ENCODE measurements around the gene TACR1. TPM values are rescaled to one million over a fixed set of nuclear protein-coding genes. Genes with fewer than 3 reads are reported as not detected.

The TACR1 gene
- total RNA-seq, 1 experiment from 2014 or later = not detected

DNA sequence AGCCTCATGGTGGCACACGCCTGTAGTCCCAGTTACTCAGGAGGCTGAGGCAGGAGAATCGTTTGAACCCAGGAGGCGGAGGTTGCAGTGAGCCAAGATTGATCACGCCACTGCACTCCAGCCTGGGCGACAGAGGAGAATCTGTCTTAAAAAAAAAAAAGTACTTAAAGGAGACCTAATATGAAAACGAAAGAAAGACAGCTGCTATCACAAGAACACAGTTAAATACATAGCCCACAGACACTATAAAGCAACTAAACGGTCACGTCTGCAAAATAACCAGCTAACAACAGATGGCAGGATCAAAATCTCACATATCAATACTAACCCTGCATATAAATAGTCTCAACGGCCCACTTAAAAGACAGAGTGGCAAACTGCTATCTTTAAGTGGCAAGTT is 43.9 kb upstream of the TACR1 start:
- no peak overlapping the region for H2AFZ ChIP-seq
- H3K36me3 ChIP-seq (ENCODE audit: low read depth) = 0 out of 2 replicates have a peak, but pooled peaks cover 6% of the 10 kb centered on the region
- peaks cover 62% of the 10 kb centered on the region for H3K9me3 ChIP-seq (ENCODE audit: insufficient read depth, low read depth)
- ChIA-PET CTCF (no interaction called here), POLR2A (ENCODE audit: unreplicated experiment) (interaction anchor here (0.7 kb wide), 1 partner anchor 397 kb away, joined by 3 read pairs; no protein-coding TSS in a partner anchor)
- peaks cover 12% of the 10 kb centered on the region for H3K79me2 ChIP-seq (ENCODE audit: low read depth)
- no peaks in the 10 kb centered on the region for H3K9me2 ChIP-seq (ENCODE audit: insufficient read depth)
- peaks cover 13% of the 10 kb centered on the region for H3F3A ChIP-seq (ENCODE audit: insufficient read depth, low read depth)
- no peak overlapping the region for H3K27ac ChIP-seq
- intact Hi-C loops (cut with micrococcal nuclease; ENCODE audit: unreplicated experiment) = no loop called here
- H3K4me3 ChIP-seq = no peak overlapping the region
- H3K27me3 ChIP-seq (ENCODE audit: insufficient read depth, low read depth) = no peaks in the 10 kb centered on the region
- no peak overlapping the region for H3K4me2 ChIP-seq
- no peak for DNase-seq
- BruUV-seq (replicated peaks) = no TSS peak
- H3K4me1 ChIP-seq (replicated peaks; ENCODE audit: insufficient read depth) = peaks cover 26% of the 10 kb centered on the region
- TF ChIP-seq EZH2 (IDR thresholded peaks at IDR 0.05; ENCODE audit: low read depth) = no peak
- TF ChIP-seq, protein P1, sequence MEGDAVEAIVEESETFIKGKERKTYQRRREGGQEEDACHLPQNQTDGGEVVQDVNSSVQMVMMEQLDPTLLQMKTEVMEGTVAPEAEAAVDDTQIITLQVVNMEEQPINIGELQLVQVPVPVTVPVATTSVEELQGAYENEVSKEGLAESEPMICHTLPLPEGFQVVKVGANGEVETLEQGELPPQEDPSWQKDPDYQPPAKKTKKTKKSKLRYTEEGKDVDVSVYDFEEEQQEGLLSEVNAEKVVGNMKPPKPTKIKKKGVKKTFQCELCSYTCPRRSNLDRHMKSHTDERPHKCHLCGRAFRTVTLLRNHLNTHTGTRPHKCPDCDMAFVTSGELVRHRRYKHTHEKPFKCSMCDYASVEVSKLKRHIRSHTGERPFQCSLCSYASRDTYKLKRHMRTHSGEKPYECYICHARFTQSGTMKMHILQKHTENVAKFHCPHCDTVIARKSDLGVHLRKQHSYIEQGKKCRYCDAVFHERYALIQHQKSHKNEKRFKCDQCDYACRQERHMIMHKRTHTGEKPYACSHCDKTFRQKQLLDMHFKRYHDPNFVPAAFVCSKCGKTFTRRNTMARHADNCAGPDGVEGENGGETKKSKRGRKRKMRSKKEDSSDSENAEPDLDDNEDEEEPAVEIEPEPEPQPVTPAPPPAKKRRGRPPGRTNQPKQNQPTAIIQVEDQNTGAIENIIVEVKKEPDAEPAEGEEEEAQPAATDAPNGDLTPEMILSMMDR (conservative IDR thresholded peaks at IDR 0.05) = no peak
- no peaks in the 10 kb centered on the region for H4K20me1 ChIP-seq (ENCODE audit: insufficient read depth)

DNA sequence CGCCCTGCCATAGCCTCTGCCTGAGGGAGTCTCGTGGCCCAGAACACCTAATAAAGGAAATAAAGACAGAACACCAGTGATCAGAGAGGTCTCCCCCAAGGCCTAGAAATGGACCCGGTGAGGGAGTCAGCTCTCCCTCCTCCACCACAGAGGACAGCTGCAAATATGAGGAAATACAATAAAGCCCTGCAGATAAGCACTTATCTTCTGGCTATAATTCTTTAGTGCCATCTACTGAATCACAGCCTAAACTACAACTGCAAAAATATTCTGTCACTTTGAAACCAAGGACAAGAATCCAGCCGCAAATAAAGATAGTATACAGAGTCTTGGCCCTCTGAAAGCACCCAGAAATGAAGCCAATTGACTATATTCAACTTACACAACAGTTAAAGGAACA is 42.4 kb upstream of the TACR1 start:
- Histone ChIP-seq H2AFZ (no peak overlapping the region), H3K9me3 (ENCODE audit: insufficient read depth, low read depth) (peaks cover 56% of the 10 kb centered on the region), H3K27me3 (ENCODE audit: insufficient read depth, low read depth) (no peaks in the 10 kb centered on the region), H3K4me2 (no peak overlapping the region), H3K36me3 (ENCODE audit: low read depth) (0 out of 2 replicates have a peak, but pooled peaks cover 6% of the 10 kb centered on the region), H4K20me1 (ENCODE audit: insufficient read depth) (no peaks in the 10 kb centered on the region), H3K9me2 (ENCODE audit: insufficient read depth) (no peaks in the 10 kb centered on the region), H3K79me2 (ENCODE audit: low read depth) (peaks cover 12% of the 10 kb centered on the region), H3K27ac (no peak overlapping the region), H3K4me1 (replicated peaks; ENCODE audit: insufficient read depth) (peaks cover 31% of the 10 kb centered on the region), H3K4me3 (no peak overlapping the region; the same call in 1 of the 2 replicates), H3F3A (ENCODE audit: insufficient read depth, low read depth) (peaks cover 13% of the 10 kb centered on the region)
- TF ChIP-seq, protein P1 (conservative IDR thresholded peaks at IDR 0.05) = peak; percentile 49
- no peak for TF ChIP-seq EZH2 (IDR thresholded peaks at IDR 0.05; ENCODE audit: low read depth)
- no TSS peak for BruUV-seq (replicated peaks)
- intact Hi-C loops (cut with micrococcal nuclease; ENCODE audit: unreplicated experiment) = no loop called here
- no peak for DNase-seq
- CTCF ChIA-PET = no interaction called here
- POLR2A ChIA-PET (ENCODE audit: unreplicated experiment) = no interaction called here

DNA sequence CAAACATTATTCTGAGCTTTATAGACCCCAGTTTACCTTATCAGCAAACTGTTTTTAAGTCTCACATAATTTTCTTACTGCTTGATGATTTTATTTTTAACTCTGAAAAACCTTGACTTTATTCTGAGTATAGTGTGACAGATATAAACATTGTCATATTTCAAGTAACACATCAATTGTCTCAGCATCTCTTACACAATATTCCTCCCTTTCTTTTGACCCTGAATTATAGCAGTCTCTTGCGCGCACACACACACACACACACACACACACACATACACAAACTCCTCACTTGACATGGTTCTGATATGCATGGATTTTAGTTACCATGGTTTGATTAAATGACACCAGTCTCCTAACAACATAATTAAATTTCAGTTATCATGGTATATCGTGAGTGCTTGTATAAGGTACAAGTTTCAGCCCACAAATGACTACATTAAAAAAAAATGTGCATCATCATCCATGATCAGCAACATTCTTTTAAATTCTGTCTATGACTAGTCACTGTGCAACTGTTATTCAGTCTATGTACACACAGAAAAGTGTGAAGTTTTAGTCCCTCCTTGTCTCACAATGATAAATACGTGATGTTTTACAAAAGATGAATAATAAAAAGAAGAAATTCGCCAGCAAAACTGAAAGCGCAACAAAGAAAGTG is 39.5 kb upstream of the TACR1 start:
- peak in 1 of 2 experiments; percentile 95 for DNase-seq
- BruUV-seq (replicated peaks) = TSS peak; percentile 94
- CTCF ChIA-PET = no interaction called here
- Histone ChIP-seq H2AFZ (peak overlapping the region; percentile 71), H3K9me3 (ENCODE audit: insufficient read depth, low read depth) (peaks cover 38% of the 10 kb centered on the region), H4K20me1 (ENCODE audit: insufficient read depth) (no peaks in the 10 kb centered on the region), H3K36me3 (ENCODE audit: low read depth) (0 out of 2 replicates have a peak, but pooled peaks cover 6% of the 10 kb centered on the region), H3K4me3 (peak overlapping the region; percentile 60), H3K79me2 (ENCODE audit: low read depth) (peaks cover 12% of the 10 kb centered on the region), H3K4me2 (peak overlapping the region; percentile 88), H3F3A (ENCODE audit: insufficient read depth, low read depth) (peaks cover 13% of the 10 kb centered on the region), H3K9me2 (ENCODE audit: insufficient read depth) (no peaks in the 10 kb centered on the region), H3K27ac (peak overlapping the region; percentile 98), H3K4me1 (replicated peaks; ENCODE audit: insufficient read depth) (peaks cover 31% of the 10 kb centered on the region), H3K27me3 (ENCODE audit: insufficient read depth, low read depth) (no peaks in the 10 kb centered on the region)
- POLR2A ChIA-PET (ENCODE audit: unreplicated experiment) = no interaction called here
- TF ChIP-seq EZH2 (IDR thresholded peaks at IDR 0.05; ENCODE audit: low read depth) = no peak
- TF ChIP-seq, protein P1 (conservative IDR thresholded peaks at IDR 0.05) = no peak
- intact Hi-C loops (cut with micrococcal nuclease; ENCODE audit: unreplicated experiment) = no loop called here
